ENCODE data around the gene ENTPD6. TPM values are rescaled to one million over a fixed set of nuclear protein-coding genes. Genes with fewer than 3 reads are reported as not detected.
A peak's percentile ranks its signal among the peaks of the same experiment; 100 is the strongest.
"Not testable (repeated sequence)": the region's sequence is repeated elsewhere in the genome, so short reads cannot be mapped to it uniquely, and the experiment has no call there.

Gene ENTPD6
- polyA plus RNA-seq, 3 donors, result 45.1 to 50.4 (median 48.9) TPM

GRCh38 chr20:25233016-25233772 is 37.7 kb downstream of the ENTPD6 start:
- DNase-seq (ENCODE audit: extremely low read depth in 1 of 11, low read depth in 9 of 11, low spot score in 4 of 11), result no peak

DNA sequence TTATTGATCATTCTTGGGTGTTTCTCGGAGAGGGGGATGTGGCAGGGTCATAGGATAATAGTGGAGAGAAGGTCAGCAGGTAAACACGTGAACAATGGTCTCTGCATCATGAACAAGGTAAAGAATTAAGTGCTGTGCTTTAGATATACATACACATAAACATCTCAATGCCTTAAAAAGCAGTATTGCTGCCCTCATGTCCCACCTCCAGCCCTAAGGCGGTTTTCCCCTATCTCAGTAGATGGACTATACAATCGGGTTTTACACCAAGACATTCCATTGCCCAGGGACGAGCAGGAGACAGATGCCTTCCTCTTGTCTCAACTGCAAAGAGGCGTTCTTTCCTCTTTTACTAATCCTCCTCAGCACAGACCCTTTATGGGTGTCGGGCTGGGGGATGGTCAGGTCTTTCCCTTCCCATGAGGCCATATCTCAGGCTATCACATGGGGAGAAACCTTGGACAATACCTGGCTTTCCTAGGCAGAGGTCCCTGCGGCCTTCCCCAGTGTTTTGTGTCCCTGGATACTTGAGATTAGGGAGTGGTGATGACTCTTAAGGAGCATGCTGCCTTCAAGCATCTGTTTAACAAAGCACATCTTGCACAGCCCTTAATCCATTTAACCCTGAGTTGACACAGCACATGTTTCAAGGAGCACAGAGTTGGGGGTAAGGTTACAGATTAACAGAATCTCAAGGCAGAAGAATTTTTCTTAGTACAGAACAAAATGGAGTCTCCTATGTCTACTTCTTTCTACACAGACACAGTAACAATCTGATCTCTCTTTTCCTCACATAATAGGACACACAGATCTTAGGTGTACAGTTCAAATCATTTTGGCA is 38.7 kb downstream of the ENTPD6 start:
- DNase-seq (ENCODE audit: extremely low read depth in 1 of 11, low read depth in 9 of 11, low spot score in 4 of 11), result not testable (repeated sequence)

- DNase-seq (ENCODE audit: extremely low read depth in 1 of 11, low read depth in 9 of 11, low spot score in 4 of 11), result no peak
Observed at GRCh38 chr20:25236450-25237304, 41.2 kb downstream of the ENTPD6 start.

DNA sequence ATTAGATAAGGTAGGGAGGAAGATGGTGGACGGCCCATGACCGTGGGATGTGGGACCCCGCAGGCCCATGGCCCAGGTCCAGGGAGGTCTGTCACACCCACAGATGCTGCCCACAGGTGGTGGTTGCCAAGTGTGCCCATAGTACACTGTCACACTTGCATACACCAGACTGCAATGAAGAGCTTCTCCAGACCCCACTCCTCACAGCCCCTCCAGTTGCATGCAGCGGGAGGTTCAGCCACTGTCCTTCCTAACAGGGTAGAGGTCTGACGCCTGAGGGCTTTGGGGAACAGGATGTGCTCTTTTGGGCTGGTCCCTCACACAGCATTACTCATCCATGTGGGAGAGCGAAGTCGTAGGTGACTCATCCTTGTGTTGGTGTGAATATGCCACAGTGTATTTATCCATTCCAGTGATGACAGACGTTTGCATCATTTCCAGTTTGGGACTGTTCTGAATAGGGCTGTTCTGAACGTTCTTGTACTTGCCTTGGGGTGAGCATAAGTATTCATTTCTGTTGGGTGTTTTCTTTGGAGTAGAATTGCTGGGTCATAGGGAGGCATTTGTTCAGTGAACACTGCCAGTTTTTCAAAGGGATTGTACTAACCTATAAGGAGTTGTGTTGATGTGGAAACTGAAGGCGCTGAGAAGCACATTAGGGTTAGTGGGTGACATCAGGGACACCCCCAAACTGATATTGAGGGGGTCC is 42.3 kb downstream of the ENTPD6 start:
- no peak for DNase-seq (ENCODE audit: extremely low read depth in 1 of 11, low read depth in 9 of 11, low spot score in 4 of 11)

- no peak for DNase-seq (ENCODE audit: extremely low read depth in 1 of 11, low read depth in 9 of 11, low spot score in 4 of 11)
Observed at GRCh38 chr20:25238319-25239037, 43.0 kb downstream of the ENTPD6 start.

DNA sequence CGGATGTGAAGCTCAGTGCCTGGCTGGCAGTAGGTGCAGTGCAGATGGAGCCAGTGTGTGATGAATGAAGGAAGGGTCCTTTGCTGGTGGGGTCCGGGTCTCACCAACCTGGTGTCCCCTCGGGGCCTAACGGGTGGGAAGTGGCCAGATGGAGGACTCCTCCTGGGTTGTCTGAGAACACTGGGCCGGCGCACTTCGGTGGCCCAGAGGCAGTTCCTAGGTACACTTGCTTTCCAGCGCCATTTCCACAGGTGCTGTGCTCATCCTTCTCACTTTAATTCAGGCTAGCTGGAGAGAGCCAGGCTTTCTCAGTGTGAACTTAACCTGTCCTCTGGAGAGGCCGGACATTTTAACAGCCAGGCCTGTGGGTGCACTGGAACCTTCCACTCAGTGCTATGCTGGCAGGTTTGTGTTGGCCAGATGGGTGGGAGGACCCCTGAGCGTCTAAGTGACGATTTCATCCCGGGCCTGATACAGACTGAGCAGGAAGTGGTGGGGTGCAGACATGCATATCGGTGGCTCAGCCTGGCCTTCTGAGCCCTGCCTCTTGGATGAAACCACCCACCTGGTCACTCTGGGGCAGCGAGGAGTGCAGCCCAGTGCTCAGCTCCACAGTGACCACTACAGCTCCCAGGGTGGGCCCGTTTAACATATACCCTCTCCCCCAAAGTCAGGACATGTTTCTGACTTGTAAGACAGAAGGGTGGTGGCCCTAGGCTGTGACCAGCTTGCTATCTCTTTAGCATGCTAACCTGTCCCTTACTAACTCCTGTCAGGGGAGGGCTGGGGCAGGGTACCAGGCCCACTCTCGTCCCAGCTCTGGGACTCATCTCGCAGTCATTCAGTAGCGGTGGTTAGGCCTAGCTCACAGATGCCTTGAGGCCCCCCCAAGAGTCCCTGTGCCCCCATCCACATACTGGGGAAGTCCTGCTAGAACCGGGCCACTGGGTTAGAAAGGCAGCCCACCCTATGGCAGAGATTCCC is 44.2 kb downstream of the ENTPD6 start:
- no peak for DNase-seq (ENCODE audit: extremely low read depth in 1 of 11, low read depth in 9 of 11, low spot score in 4 of 11)

GRCh38 chr20:25240851-25241658 is 45.5 kb downstream of the ENTPD6 start:
- not testable (repeated sequence) for DNase-seq (ENCODE audit: extremely low read depth in 1 of 11, low read depth in 9 of 11, low spot score in 4 of 11)

DNA sequence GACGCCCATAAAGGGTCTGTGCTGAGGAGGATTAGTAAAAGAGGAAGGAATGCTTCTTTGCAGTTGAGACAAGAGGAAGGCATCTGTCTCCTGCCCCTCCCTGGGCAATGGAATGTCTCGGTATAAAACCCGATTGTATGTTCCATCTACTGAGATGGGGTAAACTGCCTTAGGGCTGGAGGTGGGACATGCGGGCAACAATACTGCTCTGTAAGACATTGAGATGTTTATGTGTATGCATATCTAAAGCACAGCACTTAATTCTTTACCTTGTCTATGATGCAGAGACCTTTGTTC is 46.1 kb downstream of the ENTPD6 start:
- not testable (repeated sequence) for DNase-seq (ENCODE audit: extremely low read depth in 1 of 11, low read depth in 9 of 11, low spot score in 4 of 11)

- DNase-seq (ENCODE audit: extremely low read depth in 1 of 11, low read depth in 9 of 11, low spot score in 4 of 11), result no peak
Observed at GRCh38 chr20:25242231-25242630, 46.7 kb downstream of the ENTPD6 start.

- DNase-seq (ENCODE audit: extremely low read depth in 1 of 11, low read depth in 9 of 11, low spot score in 4 of 11), result no peak
Observed at GRCh38 chr20:25243416-25243979, 48.0 kb downstream of the ENTPD6 start.

DNA sequence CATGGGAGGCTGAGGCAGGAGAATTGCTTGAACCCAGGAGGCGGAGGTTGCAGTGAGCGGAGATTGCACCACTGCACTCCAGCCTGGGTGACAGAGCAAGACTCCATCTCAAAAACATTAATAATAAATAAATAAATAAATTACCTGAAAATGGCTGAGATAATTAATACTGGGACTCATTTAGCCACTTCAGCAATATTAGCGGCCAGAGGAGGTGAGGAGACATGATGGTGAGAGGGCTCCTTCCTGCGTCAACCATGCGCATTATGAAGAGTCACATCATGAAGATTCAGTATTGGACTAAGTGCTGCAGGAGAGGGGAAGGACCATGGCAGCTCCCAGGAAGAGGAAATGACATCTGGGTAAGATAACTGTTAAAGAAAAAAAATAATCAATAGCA is 49.5 kb downstream of the ENTPD6 start:
- no peak for DNase-seq (ENCODE audit: extremely low read depth in 1 of 11, low read depth in 9 of 11, low spot score in 4 of 11)

DNA sequence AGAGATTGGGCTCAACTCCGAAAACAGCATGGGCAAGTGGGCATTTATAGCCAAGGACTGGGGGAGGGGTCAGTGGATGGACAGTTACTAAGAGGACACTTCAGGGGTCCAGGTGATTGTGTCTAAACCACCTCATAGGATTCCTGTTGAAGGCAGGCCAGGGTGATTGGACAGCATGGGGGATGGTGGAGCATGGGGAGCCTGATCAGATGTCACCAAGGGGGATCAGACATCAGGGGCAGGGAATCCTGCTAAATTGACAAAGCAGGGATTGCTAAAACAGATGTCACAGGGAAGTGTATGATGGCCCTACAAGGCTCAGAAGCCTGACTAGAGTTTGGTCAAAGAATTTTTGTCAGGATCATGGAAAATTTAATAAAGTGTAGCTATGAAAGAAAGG is 49.9 kb downstream of the ENTPD6 start:
- DNase-seq (ENCODE audit: extremely low read depth in 1 of 11, low read depth in 9 of 11, low spot score in 4 of 11), result no peak

DNA sequence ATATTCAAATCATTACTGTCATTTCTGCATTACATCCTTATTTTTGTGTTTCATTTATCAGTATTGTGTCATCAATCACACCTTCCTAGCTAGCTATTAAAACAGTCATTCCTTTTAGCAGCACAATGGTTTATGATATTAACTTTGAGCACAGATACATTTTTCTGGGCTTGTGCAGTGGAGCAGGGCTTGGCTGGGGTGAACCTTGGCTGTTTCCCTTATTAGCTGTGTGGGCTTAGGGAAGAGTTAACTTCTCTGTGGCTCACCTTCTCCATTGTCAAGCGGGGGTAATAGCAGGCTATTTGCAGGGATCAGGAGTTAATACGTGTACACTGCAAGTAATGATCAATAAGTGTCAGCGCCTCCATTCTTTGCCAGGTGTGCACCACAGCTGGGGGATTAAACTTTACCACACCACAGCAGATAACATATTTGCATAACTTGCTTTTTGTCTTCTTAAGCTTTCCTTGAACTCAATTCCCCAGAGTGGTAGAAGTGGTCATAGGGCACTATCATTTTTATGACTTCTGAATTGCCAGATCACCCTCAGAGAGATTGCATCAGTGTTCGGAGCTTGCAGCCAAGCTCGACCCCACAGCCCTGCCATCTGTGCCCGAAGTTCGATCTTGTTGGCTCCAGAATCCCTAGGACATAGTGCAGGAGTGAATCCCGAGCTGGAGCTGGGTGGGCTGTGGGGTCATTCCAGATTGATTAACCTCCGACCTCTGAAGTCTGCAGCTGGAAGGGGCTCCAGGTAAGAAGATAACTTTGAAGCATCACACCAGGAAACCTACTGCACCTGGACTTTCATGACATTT is 50.9 kb downstream of the ENTPD6 start:
- DNase-seq (ENCODE audit: extremely low read depth in 1 of 11, low read depth in 9 of 11, low spot score in 4 of 11), result no peak

- DNase-seq (ENCODE audit: extremely low read depth in 1 of 11, low read depth in 9 of 11, low spot score in 4 of 11), result peak in 2 of 11 donors; percentile 23 to 33
Observed at GRCh38 chr20:25247000-25247517, 51.5 kb downstream of the ENTPD6 start.

DNA sequence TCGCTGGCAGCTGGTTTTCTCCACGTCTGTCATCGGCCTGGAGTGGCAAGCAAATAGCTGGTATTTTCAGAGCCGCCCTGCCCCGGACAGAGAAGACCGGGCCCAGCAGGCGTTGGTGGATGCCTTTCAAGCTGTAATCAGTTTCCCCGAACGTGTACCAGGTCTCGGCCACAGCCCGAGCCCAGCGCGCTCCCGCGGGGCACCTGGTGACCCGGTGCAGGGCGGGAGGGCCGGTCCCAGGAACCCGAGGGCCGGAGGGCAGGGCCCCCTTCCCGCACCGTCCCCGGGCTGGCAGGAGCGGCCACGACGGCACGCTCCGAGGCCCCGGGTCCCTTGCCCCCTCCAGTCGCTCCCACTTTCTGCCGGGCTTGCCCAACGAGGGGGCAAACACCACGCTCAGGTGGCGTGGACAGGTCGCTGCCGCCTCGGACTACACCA is 52.0 kb downstream of the ENTPD6 start:
- DNase-seq (ENCODE audit: extremely low read depth in 1 of 11, low read depth in 9 of 11, low spot score in 4 of 11), result peak in 3 of 11 donors; percentile 19 to 39 (median 25)

All from renal cortex interstitium (tissue), 11 donors.